K562 (cell line): ENCODE measurements around the gene ATRNL1. TPM values are rescaled to one million over a fixed set of nuclear protein-coding genes. Genes with fewer than 3 reads are reported as not detected.

Source experiments
- ATAC-seq: fragments of 200-7000 bp; cut with Tn5 transposase; 3 replicates; pipeline ENCODE4 v1.9.1; 2020; ENCODE audit warnings: moderate library complexity
- BruUV-seq: library from RNA; stranded (reverse); fragments of 400-500 nt; replicated peaks from 2 replicates; lab custom pipeline; 2021; lab: Mats Ljungman, UMichigan
- CTCF ChIA-PET: fragments of 300-600 bp; formaldehyde crosslinking; extraction: SDS; loops from one replicate; lab custom pipeline; 2021; ENCODE audit warnings: low intra/inter-chr PET ratio; lab: Yijun Ruan, JAX
- POLR2A ChIA-PET: fragments of 300-600, 350-650 bp; sonication (Branson Sonifier 250); formaldehyde crosslinking; extraction: SDS; loops from one replicate; lab custom pipeline; 2021; ENCODE audit warnings: antibody characterized with exemption, inconsistent platforms; lab: Yijun Ruan, JAX
- DNase-seq, 4 experiments: peaks; one replicate each; pipeline versions ENCODE4 v3.0.0 to v3.0.0-alpha.2; 2011 to 2018; ENCODE audit warnings: low spot score in 3 of 4, mixed read lengths in 3 of 4; ENCODE audit errors: extremely low read depth in 1 of 4
- FAIRE-seq: peaks from 2 replicates; lab custom pipeline; 2011; peaks lifted over from hg19 to GRCh38; lab: Jason Lieb, UNC
- H2AFZ ChIP-seq: 2 replicates; pipeline ENCODE4 v1.6.0; 2011; ENCODE audit warnings: low read depth, low read length, control low read depth, inconsistent platforms
- H3K27ac ChIP-seq: fragments of 200-600 bp; 3 replicates; pipeline ENCODE4 v1.8.0; 2011; ENCODE audit warnings: low read depth, mild to moderate bottlenecking, control low read depth, inconsistent platforms, low read length, moderate library complexity, mixed read lengths; ENCODE audit errors: extremely low read depth
- H3K27me3 ChIP-seq, 2 experiments: fragments of 300-600 bp in 1 of 2; 2 replicates in 1 of 2; 3 replicates in 1 of 2; pipeline versions ENCODE4 v1.6.0 to v1.8.0; 2011; ENCODE audit warnings: inconsistent platforms in 2 of 2, low read length in 2 of 2, mild to moderate bottlenecking in 1 of 2, mixed read lengths in 1 of 2, moderate library complexity in 1 of 2; ENCODE audit not compliant: control insufficient read depth in 2 of 2, insufficient read depth in 2 of 2
- H3K36me3 ChIP-seq: fragments of 300-600 bp; 3 replicates; pipeline ENCODE4 v1.8.0; 2011; ENCODE audit warnings: mild to moderate bottlenecking, low read length, inconsistent platforms; ENCODE audit not compliant: control insufficient read depth, insufficient read depth
- H3K4me1 ChIP-seq, 2 experiments: fragments of 200-600 bp in 1 of 2; replicated peaks in 1 of 2; 2 replicates in 1 of 2; 3 replicates in 1 of 2; pipeline versions ENCODE4 v1.5.1 to v1.8.0; 2011; ENCODE audit warnings: inconsistent platforms in 2 of 2, low read length in 2 of 2, mild to moderate bottlenecking in 1 of 2, mixed read lengths in 1 of 2, moderate library complexity in 1 of 2; ENCODE audit not compliant: control insufficient read depth in 2 of 2, insufficient read depth in 2 of 2
- H3K4me2 ChIP-seq: 2 replicates; pipeline ENCODE4 v1.6.1; 2011; ENCODE audit warnings: low read length, control low read depth, inconsistent platforms, mixed read lengths; ENCODE audit not compliant: insufficient read depth
- H3K4me3 ChIP-seq: fragments of 200-600 bp; sonication (generic), shearing (Covaris generic); 2 replicates; pipeline ENCODE4 v1.5.1; 2016; ENCODE audit warnings: control low read depth, inconsistent platforms
- H3K79me2 ChIP-seq: fragments of 200-600 bp; 3 replicates; pipeline ENCODE4 v1.8.0; 2011; ENCODE audit warnings: low read length, inconsistent platforms; ENCODE audit not compliant: control insufficient read depth, insufficient read depth
- H3K9ac ChIP-seq, 2 experiments: 2 replicates each; pipeline versions ENCODE4 v1.6.0 to v1.6.1; 2011; ENCODE audit warnings: low read depth in 2 of 2, low read length in 2 of 2, control low read depth in 1 of 2, inconsistent platforms in 1 of 2, mild to moderate bottlenecking in 1 of 2, mixed read lengths in 1 of 2; ENCODE audit not compliant: insufficient read depth in 1 of 2
- H3K9me1 ChIP-seq: one replicate; pipeline ENCODE4 v1.6.0; 2011; ENCODE audit warnings: inconsistent platforms, mild to moderate bottlenecking, low read length, moderate library complexity; ENCODE audit not compliant: control insufficient read depth, insufficient read depth
- H3K9me3 ChIP-seq: replicated peaks from 2 replicates; pipeline ENCODE4 v1.5.1; 2011; ENCODE audit warnings: low read depth, low read length, inconsistent platforms; ENCODE audit not compliant: control insufficient read depth, insufficient read depth
- H4K20me1 ChIP-seq: replicated peaks from 2 replicates; pipeline ENCODE4 v1.6.1; 2011; ENCODE audit warnings: low read length, inconsistent platforms, mixed read lengths; ENCODE audit not compliant: control insufficient read depth, insufficient read depth
- BACH1 ChIP-seq: fragments of 200-800 bp; sonication (Bioruptor generic); IDR thresholded peaks from 2 replicates; pipeline ENCODE4 v1.6.1; 2016; ENCODE audit warnings: missing genetic modification characterization, missing compliant biosample characterization
- E2F3 ChIP-seq: fragments of 250-450 bp; sonication (Bioruptor Pico); IDR thresholded peaks from 2 replicates; pipeline ENCODE4 v1.4.0; 2020; ENCODE audit warnings: mild to moderate bottlenecking
- ETV1 ChIP-seq: fragments of 450-650 bp; conservative IDR thresholded peaks from 2 replicates; pipeline ENCODE4 v1.6.1; 2016; ENCODE audit warnings: missing genetic modification characterization, control low read depth, low read depth, missing compliant biosample characterization
- NBN ChIP-seq: fragments of 450-650 bp; IDR thresholded peaks from 2 replicates; pipeline ENCODE4 v1.6.1; 2016; ENCODE audit warnings: low read depth, mild to moderate bottlenecking
- NR2C1 ChIP-seq, 2 experiments: fragments of 450-650 bp; IDR thresholded peaks; 2 replicates each; pipeline ENCODE4 v1.6.1; 2017; ENCODE audit warnings: mild to moderate bottlenecking in 2 of 2, antibody characterized with exemption in 1 of 2, inconsistent platforms in 1 of 2, missing compliant biosample characterization in 1 of 2, missing genetic modification characterization in 1 of 2
- POLR2G ChIP-seq: fragments of 200-400 bp; formaldehyde crosslinking; IDR thresholded peaks from 2 replicates; pipeline ENCODE4 v1.6.1; 2017; ENCODE audit warnings: low read depth, mild to moderate bottlenecking, antibody characterized with exemption, low read length, moderate library complexity
- SMAD3 ChIP-seq: fragments of 450-650 bp; formaldehyde crosslinking; conservative IDR thresholded peaks from 2 replicates; pipeline ENCODE4 v1.4.0; 2020; ENCODE audit warnings: mild to moderate bottlenecking
- TCF3 ChIP-seq: sonication (generic); formaldehyde crosslinking; IDR thresholded peaks from 2 replicates; pipeline ENCODE4 v1.4.0; 2020; ENCODE audit warnings: mild to moderate bottlenecking, missing genetic modification reagents
- TOE1 ChIP-seq, 2 experiments: fragments of 450-650 bp in 1 of 2; sonication (generic) in 1 of 2; formaldehyde crosslinking in 1 of 2; IDR thresholded peaks; 2 replicates each; pipeline versions ENCODE4 v1.7.1 to v1.8.0; 2016 to 2022; ENCODE audit warnings: borderline replicate concordance in 2 of 2, mild to moderate bottlenecking in 2 of 2, antibody characterized with exemption in 1 of 2, inconsistent platforms in 1 of 2, low read depth in 1 of 2, missing genetic modification reagents in 1 of 2, moderate library complexity in 1 of 2
- ZNF57 ChIP-seq: fragments of 450-650 bp; formaldehyde crosslinking; IDR thresholded peaks from 2 replicates; pipeline ENCODE4 v1.4.0; 2020; ENCODE audit warnings: mild to moderate bottlenecking, moderate library complexity
- ZNF589 ChIP-seq: fragments of 200-800 bp; sonication (Bioruptor generic); IDR thresholded peaks from 2 replicates; pipeline ENCODE4 v1.6.1; 2016; ENCODE audit warnings: low read depth, missing genetic modification characterization, missing compliant biosample characterization
- ZNF76 ChIP-seq: fragments of 250-450 bp; sonication (Bioruptor Pico); IDR thresholded peaks from 2 replicates; pipeline ENCODE4 v1.4.0; 2020; ENCODE audit warnings: mild to moderate bottlenecking, moderate library complexity, borderline replicate concordance
- ZNF766 ChIP-seq: fragments of 200-800 bp; sonication (Bioruptor generic); conservative IDR thresholded peaks from 2 replicates; pipeline ENCODE4 v1.6.1; 2016; ENCODE audit warnings: missing genetic modification characterization, missing compliant biosample characterization
- WGBS: fragments of 100-300 bp; shearing (Covaris generic); methylation state at CpG from one replicate; pipeline ENCODE4 v1.1.6; 2016; ENCODE audit warnings: low coverage, mixed read lengths; ENCODE audit not compliant: insufficient coverage; ENCODE audit errors: missing lambda C conversion rate; 5-methylcytosine and 5-hydroxymethylcytosine counted together
- in situ Hi-C: fragments of 300-500 bp; cut with MboI; formaldehyde crosslinking; loops from 4 replicates; pipeline ENCODE4 v1.15.0; 2018; ENCODE audit warnings: inconsistent platforms, mixed read lengths
- intact Hi-C: fragments of 100-400 bp; cut with micrococcal nuclease; formaldehyde crosslinking; loops from 2 replicates; pipeline ENCODE4 v1.14.2; 2022
- polyA plus RNA-seq, 8 experiments: library from polyadenylated mRNA; depleted of rRNA in 4 of 8; stranded (reverse) in 5 of 8; unstranded in 3 of 8; fragments of >200 nt; fragmentation: Nextera tagmentation in 2 of 8; fragmentation: Illumina TruSeq in 1 of 8; extraction: Ambion mirVana in 2 of 8; extraction: Trizol in 1 of 8; gene quantifications; 2 replicates each; pipeline versions ENCODE4 v1.2.1 to v1.2.3, GENCODE V29; 2011 to 2014; ENCODE audit warnings: inconsistent platforms in 1 of 8, missing spikeins in 1 of 8
- total RNA-seq, 7 experiments: library from RNA; depleted of rRNA in 6 of 7; stranded (reverse); fragments of >200 nt in 6 of 7; fragmentation: Illumina TruSeq in 2 of 7; extraction: Trizol in 2 of 7; gene quantifications; 2 replicates each; pipeline versions ENCODE4 v1.2.1 to v1.2.3, GENCODE V29; 2011 to 2021; ENCODE audit warnings: low replicate concordance in 1 of 7
- TF ChIP-seq, protein P1 (sequence below): fragments of 250-450 bp; sonication (Bioruptor Pico); IDR thresholded peaks from 2 replicates; pipeline ENCODE4 v1.5.0; 2020; ENCODE audit warnings: mild to moderate bottlenecking
- TF ChIP-seq, protein P2 (sequence below), 3 experiments: IDR thresholded peaks in 2 of 3; conservative IDR thresholded peaks in 1 of 3; 2 replicates each; pipeline ENCODE4 v1.5.1; 2011 to 2012; ENCODE audit warnings: low read length in 3 of 3, mild to moderate bottlenecking in 3 of 3, control low read depth in 2 of 3, improper control_type of control experiment in 1 of 3, inconsistent platforms in 1 of 3, low read depth in 1 of 3, mixed read lengths in 1 of 3, moderate library complexity in 1 of 3; ENCODE audit not compliant: insufficient read depth in 2 of 3
- TF ChIP-seq, protein P3 (sequence below): fragments of 200-800 bp; sonication (Bioruptor generic); IDR thresholded peaks from 2 replicates; pipeline ENCODE4 v1.6.1; 2017; ENCODE audit warnings: missing genetic modification characterization, missing compliant biosample characterization

The ATRNL1 gene
- total and polyA plus RNA-seq, 9 of the 15 experiments (the other 6 are each of a cell fraction or from before 2014, with no cell fraction given): 0.18 TPM; not detected in 8

DNA sequence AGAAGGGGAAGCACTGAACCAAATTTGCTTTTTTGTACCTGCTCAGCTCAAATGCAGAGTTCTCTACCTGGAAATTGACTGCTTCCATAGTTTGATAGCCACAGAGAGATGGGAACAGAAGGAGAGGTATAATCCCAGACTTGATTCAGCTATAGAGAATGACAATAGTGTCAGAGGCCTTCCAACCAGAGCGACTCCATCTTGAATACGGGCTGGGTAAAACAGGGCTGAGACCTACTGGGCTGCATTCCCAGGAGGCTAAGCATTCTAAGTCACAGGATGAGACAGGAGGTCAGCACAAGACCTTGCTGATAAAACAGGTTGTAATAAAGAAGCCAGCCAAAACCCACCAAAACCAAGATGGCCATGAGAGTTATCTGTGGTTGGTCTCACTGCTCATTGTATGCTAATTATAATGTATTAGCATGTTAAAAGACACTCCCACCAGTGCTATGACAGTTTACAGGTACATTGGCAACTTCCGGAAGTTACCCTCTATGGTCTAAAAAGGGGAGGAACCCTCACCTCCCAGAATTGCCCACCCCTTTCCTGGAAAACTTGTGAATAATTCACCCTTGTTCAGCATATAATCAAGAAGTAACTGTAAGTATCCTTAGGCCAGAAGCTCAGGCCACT is 42.7 kb upstream of the ATRNL1 start:
- Histone ChIP-seq H3K9me3 (no peaks in the 10 kb centered on the region), H2AFZ (no peak overlapping the region), H3K36me3 (no peaks in the 10 kb centered on the region), H3K4me2 (no peak overlapping the region), H3K4me1 (no peaks in the 10 kb centered on the region), H3K79me2 (no peaks in the 10 kb centered on the region), H4K20me1 (no peaks in the 10 kb centered on the region), H3K4me3 (no peak overlapping the region), H3K9ac (no peak overlapping the region), H3K9me1 (no peaks in the 10 kb centered on the region), H3K27ac (no peak overlapping the region), H3K27me3 (no peaks in the 10 kb centered on the region)
- in situ Hi-C loops (no loop called here), intact Hi-C loops (no loop called here)
- POLR2A ChIA-PET: interaction anchor here (0.7 kb wide), 1 partner anchor 1721 kb away, joined by 3 read pairs; no protein-coding TSS in a partner anchor
- BruUV-seq: no TSS peak
- peak; percentile 26; the same call in 1 of the 3 replicates for ATAC-seq
- WGBS: 10% methylated on average over 1 of the region's 3 CpGs
- no peak for FAIRE-seq
- peak in 1 of 4 experiments; percentile 2 for DNase-seq
- CTCF ChIA-PET: no interaction called here
- TF ChIP-seq ETV1 (tag) (0 out of 2 replicates have a peak, but pooled peaks have one; percentile 12), NBN (no peak), BACH1 (tag) (peak; percentile 32; the same call in 1 of the 2 replicates), POLR2G (no peak), TOE1 (IDR thresholded peaks at IDR 0.05; ENCODE audit: borderline replicate concordance) (no peak), TOE1 (CRISPR knock-in tag; IDR thresholded peaks at IDR 0.05; ENCODE audit: borderline replicate concordance, low read depth) (no peak), ZNF76 (0 out of 2 replicates have a peak, but pooled peaks have one; percentile 37), TCF3 (CRISPR knock-in tag) (no peak), NR2C1 (IDR thresholded peaks at IDR 0.05) (no peak), NR2C1 (tag; IDR thresholded peaks at IDR 0.05) (peak; percentile 47; the same call in 1 of the 2 replicates), SMAD3 (peak; percentile 45; the same call in 1 of the 2 replicates), ZNF589 (CRISPR knock-in tag) (peak; percentile 49; the same call in 1 of the 2 replicates), ZNF766 (CRISPR knock-in tag) (0 out of 2 replicates have a peak, but pooled peaks have one; percentile 35), ZNF57 (CRISPR knock-in tag) (no peak), E2F3 (CRISPR knock-in tag) (0 out of 2 replicates have a peak, but pooled peaks have one; percentile 7)
- TF ChIP-seq, protein P1, sequence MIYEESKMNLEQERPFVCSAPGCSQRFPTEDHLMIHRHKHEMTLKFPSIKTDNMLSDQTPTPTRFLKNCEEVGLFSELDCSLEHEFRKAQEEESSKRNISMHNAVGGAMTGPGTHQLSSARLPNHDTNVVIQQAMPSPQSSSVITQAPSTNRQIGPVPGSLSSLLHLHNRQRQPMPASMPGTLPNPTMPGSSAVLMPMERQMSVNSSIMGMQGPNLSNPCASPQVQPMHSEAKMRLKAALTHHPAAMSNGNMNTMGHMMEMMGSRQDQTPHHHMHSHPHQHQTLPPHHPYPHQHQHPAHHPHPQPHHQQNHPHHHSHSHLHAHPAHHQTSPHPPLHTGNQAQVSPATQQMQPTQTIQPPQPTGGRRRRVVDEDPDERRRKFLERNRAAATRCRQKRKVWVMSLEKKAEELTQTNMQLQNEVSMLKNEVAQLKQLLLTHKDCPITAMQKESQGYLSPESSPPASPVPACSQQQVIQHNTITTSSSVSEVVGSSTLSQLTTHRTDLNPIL (CRISPR knock-in tag): no peak
- TF ChIP-seq, protein P2, sequence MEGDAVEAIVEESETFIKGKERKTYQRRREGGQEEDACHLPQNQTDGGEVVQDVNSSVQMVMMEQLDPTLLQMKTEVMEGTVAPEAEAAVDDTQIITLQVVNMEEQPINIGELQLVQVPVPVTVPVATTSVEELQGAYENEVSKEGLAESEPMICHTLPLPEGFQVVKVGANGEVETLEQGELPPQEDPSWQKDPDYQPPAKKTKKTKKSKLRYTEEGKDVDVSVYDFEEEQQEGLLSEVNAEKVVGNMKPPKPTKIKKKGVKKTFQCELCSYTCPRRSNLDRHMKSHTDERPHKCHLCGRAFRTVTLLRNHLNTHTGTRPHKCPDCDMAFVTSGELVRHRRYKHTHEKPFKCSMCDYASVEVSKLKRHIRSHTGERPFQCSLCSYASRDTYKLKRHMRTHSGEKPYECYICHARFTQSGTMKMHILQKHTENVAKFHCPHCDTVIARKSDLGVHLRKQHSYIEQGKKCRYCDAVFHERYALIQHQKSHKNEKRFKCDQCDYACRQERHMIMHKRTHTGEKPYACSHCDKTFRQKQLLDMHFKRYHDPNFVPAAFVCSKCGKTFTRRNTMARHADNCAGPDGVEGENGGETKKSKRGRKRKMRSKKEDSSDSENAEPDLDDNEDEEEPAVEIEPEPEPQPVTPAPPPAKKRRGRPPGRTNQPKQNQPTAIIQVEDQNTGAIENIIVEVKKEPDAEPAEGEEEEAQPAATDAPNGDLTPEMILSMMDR (IDR thresholded peaks at IDR 0.05 in 2 of 3, conservative IDR thresholded peaks at IDR 0.05 in 1 of 3; ENCODE audit: insufficient read depth in 2 of 3, low read depth in 1 of 3, low read length in 3 of 3): no peak
- TF ChIP-seq, protein P3, sequence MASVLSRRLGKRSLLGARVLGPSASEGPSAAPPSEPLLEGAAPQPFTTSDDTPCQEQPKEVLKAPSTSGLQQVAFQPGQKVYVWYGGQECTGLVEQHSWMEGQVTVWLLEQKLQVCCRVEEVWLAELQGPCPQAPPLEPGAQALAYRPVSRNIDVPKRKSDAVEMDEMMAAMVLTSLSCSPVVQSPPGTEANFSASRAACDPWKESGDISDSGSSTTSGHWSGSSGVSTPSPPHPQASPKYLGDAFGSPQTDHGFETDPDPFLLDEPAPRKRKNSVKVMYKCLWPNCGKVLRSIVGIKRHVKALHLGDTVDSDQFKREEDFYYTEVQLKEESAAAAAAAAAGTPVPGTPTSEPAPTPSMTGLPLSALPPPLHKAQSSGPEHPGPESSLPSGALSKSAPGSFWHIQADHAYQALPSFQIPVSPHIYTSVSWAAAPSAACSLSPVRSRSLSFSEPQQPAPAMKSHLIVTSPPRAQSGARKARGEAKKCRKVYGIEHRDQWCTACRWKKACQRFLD: 0 out of 2 replicates have a peak, but pooled peaks have one; percentile 27
